HG03139 (cell line): ENCODE data around the gene FUT1.
"Not testable (repeated sequence)": the region's sequence is repeated elsewhere in the genome, so short reads cannot be mapped to it uniquely, and the experiment has no call there.

Source experiments
- ATAC-seq: cut with Tn5 transposase; IDR thresholded peaks from one replicate; pipeline ENCODE4 v1.9.1; 2021; ENCODE audit not compliant: unreplicated experiment

Gene FUT1

GRCh38 chr19:48752496-48753365 is at the start of gene FUT1:
Gene FUT1 (minus strand): TSS chr19:48752641. CDS start chr19:48751281, 1,360 bp downstream.
- no peak for ATAC-seq

- ATAC-seq = no peak
These were observed 47.2 kb upstream of the FUT1 start for GRCh38 chr19:48799358-48800300.

GRCh38 chr19:48798937-48799336 is 46.5 kb upstream of the FUT1 start:
- no peak for ATAC-seq

DNA sequence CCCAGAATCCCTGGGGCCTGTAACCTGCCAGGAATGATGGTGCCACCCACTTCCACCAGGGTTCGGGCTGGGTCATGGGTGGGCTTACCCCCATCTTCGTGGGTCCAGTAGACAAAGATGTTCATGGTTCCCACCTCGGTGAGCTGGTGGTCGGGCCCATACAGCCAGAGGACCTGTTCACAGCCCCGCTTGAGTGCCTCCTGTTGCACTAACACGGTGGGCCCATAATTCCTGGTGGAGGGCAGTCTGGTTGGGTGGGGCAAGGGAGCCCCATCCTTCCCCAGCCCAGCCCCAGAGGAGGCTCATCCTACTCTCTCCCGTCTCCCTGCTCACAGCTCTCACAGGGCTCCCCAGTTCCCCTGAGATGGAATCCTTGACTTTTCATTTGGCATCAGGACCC is 44.7 kb upstream of the FUT1 start:
- ATAC-seq = no peak

- ATAC-seq = no peak
These were observed 44.0 kb upstream of the FUT1 start for GRCh38 chr19:48796298-48797083.

GRCh38 chr19:48795685-48796070 is 43.2 kb upstream of the FUT1 start:
- ATAC-seq = no peak

DNA sequence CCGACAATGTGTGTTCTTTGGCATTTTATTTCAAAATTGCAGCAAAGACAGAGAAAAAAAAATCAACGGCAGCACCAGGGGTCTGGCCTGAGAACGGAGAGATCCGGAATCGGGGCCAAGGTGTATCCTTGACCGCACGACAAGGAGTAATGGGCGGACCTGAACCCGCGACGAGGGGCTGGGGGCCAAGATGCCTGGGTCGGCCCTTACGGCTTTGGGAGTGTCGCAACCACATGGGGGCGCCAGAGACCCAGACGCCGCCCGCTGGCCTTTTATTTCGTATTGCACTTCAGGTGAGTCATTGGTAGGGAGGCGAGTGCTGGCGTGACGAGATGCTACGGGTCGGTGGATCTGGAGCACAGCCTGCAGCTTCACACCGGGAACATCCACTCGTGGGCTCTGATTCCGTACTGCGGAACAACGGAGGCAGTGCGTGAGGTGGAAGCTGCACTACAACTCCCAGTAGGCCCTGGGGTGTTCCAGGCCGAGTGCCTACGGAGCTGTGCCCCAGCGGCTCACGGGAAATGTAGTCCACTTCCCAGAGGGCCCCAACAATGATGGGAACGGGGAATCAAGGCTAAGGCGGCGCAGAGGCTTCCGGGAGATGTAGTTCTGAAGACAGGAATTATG is 42.7 kb upstream of the FUT1 start:
- ATAC-seq = peak; percentile 65

- no peak for ATAC-seq
These were observed 41.9 kb upstream of the FUT1 start for GRCh38 chr19:48794291-48794690.

DNA sequence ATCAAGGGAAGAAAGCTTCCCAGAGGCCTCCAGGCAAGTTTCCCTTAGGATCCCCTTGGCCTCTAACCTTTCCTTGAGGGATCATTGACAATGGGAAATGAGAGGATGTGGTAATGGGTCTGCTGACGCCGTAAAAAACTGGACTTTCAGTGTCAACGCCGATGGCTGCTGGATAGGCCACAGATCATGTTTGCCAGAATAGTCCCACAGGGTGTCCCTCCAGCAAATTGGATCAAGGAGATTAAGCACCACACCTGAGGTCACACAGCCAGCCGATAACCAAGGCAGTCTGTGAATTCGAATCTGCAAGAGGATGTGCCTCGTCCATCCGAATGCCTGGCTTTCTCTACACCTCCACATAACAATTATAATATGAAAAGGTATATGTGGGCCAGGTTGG is 40.8 kb upstream of the FUT1 start:
- ATAC-seq = no peak

GRCh38 chr19:48787331-48787730 is 34.9 kb upstream of the FUT1 start:
- ATAC-seq = not testable (repeated sequence)

GRCh38 chr19:48786422-48786821 is 34.0 kb upstream of the FUT1 start:
- ATAC-seq = not testable (repeated sequence)

DNA sequence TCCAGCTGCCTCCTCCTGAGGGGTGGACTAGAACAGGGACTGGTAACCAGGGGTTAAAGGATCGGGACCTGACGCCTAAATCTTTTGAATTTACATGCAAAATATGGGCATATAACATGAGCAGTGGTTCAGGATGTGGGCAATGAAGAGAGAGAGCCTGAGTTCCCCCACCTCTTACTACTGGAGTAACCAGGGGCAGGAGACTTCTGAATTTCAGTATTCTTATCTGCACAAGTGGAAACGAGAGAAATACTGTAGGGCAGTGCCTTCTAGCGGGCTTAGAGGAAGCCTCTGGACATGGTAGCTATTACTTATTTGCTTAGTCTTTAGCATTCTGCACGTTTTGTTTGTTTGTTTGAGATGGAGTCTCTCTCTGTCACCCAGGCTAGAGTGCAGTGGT is 32.1 kb upstream of the FUT1 start:
- no peak for ATAC-seq

DNA sequence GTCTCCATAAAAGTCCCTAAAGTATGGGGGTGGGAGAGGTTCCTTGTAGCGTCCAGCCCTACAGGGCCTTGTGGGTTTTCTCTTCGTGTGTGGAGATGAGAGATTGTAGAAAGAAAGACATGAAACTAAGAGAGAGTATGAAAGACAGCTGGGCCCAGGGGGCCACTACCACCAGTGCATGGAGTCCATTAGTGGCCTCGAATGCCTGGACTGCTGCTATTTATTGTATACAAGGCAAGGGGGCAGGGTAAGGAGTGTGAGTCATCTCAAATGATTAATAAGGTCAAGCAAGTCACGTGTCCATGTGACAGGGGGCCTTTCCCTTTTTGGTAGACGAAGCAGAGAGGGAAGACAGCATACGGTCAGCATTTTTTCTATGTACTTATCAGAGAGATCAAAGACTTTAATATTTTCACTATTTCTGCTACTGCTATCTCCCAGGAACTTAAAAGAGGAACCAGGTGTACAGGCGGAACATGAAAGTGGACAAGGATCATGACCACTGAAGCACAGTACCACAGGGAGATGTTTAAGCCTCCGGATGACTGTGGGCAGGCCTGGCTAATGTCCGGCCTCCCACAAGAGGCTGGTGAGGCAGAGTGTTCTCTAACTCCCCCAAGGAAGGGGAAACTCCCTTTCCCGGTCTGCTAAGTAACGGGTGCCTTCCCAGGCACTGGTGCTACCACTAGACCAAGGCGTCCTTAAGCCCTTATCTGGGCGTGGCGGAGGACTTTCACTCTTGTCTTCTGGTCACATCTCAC is 28.4 kb upstream of the FUT1 start:
- ATAC-seq = no peak

- no peak for ATAC-seq
These were observed 27.2 kb upstream of the FUT1 start for GRCh38 chr19:48779636-48780035.

GRCh38 chr19:48777720-48778119 is 25.3 kb upstream of the FUT1 start:
- no peak for ATAC-seq

DNA sequence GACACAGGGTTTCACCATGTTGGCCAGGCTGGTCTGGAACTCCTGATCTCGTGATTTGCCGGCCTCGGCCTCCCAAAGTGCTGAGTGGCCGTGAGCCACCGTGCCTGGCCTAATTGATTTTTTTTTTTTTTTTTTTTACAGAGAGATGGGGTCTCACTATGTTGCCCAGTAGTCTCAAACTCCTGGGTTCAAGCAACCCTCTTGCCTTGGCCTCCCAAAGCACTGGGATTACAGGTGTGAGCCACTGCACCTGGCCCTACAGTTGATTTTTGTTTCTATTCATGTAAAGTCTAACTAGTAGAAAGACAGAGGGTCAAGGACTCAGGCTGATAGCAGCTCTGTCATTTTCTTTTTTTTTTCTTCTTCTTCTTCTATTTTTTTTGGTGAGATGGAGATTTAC is 24.7 kb upstream of the FUT1 start:
- no peak for ATAC-seq

DNA sequence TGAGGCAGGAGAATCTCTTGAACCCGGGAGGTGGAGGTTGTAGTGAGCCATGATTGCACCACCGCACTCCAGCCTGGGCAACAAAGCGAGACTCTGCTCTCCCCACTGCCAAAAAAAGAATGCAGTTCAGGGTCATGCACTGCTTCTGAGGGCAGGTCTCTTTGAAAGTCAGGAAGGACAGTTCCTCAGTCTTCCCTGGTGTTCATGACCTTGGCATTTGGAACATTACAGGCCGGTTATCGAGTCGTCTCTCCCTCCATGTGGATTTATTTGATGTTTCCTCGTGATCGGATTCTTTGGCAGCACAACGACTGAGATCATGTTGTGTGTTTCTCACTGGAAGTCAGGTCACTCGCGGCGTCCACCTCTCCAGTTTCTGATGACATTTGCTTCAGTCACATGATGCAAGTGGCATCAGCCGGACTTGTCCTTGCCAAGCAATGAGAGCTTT is 20.1 kb upstream of the FUT1 start:
- no peak for ATAC-seq

DNA sequence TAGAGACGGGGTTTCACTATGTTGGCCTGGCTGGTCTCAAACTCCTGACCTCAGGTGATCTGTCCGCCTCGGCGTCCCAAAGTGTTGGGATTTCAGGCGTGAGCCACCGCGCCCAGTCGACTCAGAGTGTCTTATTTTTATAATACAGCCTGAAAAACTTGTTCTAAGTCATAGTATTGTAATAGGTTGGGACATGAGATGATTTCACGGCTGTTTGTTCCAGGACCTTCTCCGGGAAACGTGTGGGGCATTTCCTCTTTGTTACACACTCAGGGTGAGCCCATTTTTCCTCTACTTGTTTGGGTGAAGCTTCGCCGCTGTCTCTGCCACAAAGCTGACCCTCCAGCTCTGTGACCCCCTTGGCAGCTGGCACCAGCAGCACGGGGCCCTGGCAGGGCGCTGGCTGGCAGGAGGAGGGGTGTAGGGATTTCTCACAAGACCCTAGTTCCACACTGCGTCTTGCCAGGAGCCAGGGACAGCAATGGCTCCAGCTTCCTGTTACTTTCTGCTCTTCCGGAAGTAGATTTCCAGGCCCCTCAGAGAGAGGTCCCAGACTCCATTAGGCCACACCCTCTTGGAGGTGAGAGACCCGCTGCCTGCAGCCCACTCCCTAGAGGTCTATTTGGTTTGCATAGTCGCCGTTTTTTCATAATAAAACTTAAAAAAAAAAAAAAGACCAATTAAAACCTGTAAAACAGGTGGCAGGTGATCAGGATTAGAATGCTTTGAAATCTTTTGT is 18.5 kb upstream of the FUT1 start:
- no peak for ATAC-seq

DNA sequence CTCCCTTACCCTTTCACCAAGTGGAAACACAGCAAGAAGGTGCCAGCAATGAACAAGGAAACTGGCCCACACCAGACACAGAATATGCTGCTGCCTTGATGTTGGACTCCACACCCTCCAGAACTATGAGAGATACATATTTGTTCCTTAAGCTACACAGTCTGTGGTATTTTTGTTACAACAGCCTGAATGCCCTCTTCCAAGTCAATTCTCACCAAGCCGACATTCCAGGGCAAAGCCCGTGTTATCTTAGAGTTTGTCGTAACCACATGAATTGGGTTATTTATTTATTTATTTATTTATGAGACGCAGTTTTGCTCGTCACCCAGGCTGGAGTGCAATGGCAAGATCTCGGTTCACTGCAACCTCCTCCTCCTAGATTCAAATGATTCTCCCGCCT is 17.8 kb upstream of the FUT1 start:
- no peak for ATAC-seq
